Measurements from ENCODE around the gene DYRK3. TPM values are rescaled to one million over a fixed set of nuclear protein-coding genes. Genes with fewer than 3 reads are reported as not detected.

The DYRK3 gene
- total and polyA plus RNA-seq, 2 of the 8 experiments (the other 6 are each of a cell fraction or from before 2014, with no cell fraction given): 2.1 to 8.5 TPM

DNA sequence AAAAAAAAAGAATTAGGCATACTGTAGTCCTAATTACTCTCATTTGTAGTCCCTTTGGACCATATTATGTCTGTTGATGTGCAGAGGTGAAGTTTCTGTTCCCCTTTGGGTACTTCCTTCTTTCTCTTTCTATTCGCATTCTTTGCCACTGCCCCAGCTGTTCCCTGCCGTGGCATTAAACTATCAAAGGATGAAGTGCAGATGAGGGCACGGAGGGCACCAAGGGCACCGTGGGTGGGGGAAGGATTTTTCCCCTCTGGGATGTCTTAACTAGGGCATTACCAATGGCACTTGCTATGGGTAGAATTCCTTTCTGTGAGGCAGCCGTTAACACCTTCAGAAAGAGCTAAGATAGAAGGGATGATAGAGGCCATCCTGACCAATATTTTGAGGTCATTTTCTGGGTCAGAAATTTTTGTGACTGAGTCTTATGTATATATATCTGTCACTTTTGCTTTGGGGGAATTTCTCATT is 44.4 kb downstream of the DYRK3 start:
- no peak overlapping the region for H2BK120ac ChIP-seq (replicated peaks; ENCODE audit: low read depth, low read length)
- H2BK20ac ChIP-seq (ENCODE audit: low read length): no peak overlapping the region
- H3K9me3 ChIP-seq (ENCODE audit: insufficient read depth in 2 of 2, low read depth in 1 of 2, low read length in 1 of 2): no peaks in the 10 kb centered on the region
- WGBS, 2 experiments (ENCODE audit: extremely low coverage in 1 of 2, insufficient coverage in 1 of 2, insufficient read length in 1 of 2, insufficient replicate concordance in 2 of 2, low coverage in 1 of 2, low lambda C conversion rate in 2 of 2, missing lambda C conversion rate in 1 of 2): 58% methylated on average over 5 of the region's 5 CpGs; no CpG with 5 or more reads in 1 of the 2 experiments
- H4K91ac ChIP-seq (replicated peaks; ENCODE audit: insufficient read length, low read length): no peak overlapping the region
- H2BK5ac ChIP-seq (ENCODE audit: low read depth, low read length): no peak overlapping the region
- no peak overlapping the region for H4K8ac ChIP-seq (ENCODE audit: extremely low read depth, insufficient read depth, low read length)
- H3K23me2 ChIP-seq (ENCODE audit: low read depth, low read length): peaks cover 3% of the 10 kb centered on the region
- H4K20me1 ChIP-seq (replicated peaks in 1 of 2; ENCODE audit: control insufficient read depth in 1 of 2, insufficient read depth in 2 of 2, low read length in 2 of 2): no peaks in the 10 kb centered on the region
- H2AK5ac ChIP-seq (ENCODE audit: low read depth, low read length): no peak overlapping the region
- ChIA-PET CTCF (ENCODE audit: partially characterized antibody) (interaction anchor here (0.7 to 1.9 kb wide), 9 partner anchors 9 to 73 kb away, joined by 3 to 8 read pairs (median 4); no protein-coding TSS in a partner anchor), POLR2A (ENCODE audit: partially characterized antibody) (no interaction called here)
- H3K27me3 ChIP-seq (replicated peaks in 1 of 4; ENCODE audit: control insufficient read depth in 3 of 4, extremely low read depth in 1 of 4, insufficient read depth in 3 of 4, low read length in 3 of 4): peaks cover 7 to 19% (median 13%) of the 10 kb centered on the region in 4 experiments
- H3K4ac ChIP-seq (replicated peaks; ENCODE audit: insufficient read length, low read depth, low read length): no peak overlapping the region
- H2AFZ ChIP-seq (ENCODE audit: low read length): no peak overlapping the region
- no peaks in the 10 kb centered on the region for H3K79me1 ChIP-seq (ENCODE audit: low read depth, low read length)
- no peak overlapping the region for H2BK12ac ChIP-seq (ENCODE audit: low read depth, low read length)
- H3K4me3 ChIP-seq (ENCODE audit: extremely low read depth in 1 of 4, insufficient read depth in 2 of 4, low read depth in 3 of 4, low read length in 4 of 4): no peak overlapping the region
- no peak for DNase-seq (ENCODE audit: low read depth in 1 of 2, low spot score in 2 of 2)
- no peak overlapping the region for H3K56ac ChIP-seq (replicated peaks; ENCODE audit: insufficient read length, low read depth, low read length)
- H3K9ac ChIP-seq (replicated peaks in 1 of 4; ENCODE audit: extremely low read depth in 1 of 4, low read depth in 3 of 4, low read length in 3 of 4): no peak overlapping the region
- no peak overlapping the region for H3K27ac ChIP-seq (ENCODE audit: low read depth, low read length)
- H3K79me2 ChIP-seq (ENCODE audit: control insufficient read depth in 1 of 2, insufficient read depth in 2 of 2, low read length in 2 of 2): no peaks in the 10 kb centered on the region
- H3K36me3 ChIP-seq (ENCODE audit: control insufficient read depth in 2 of 4, insufficient read depth in 4 of 4, low read length in 3 of 4): no peaks in the 10 kb centered on the region
- no peak overlapping the region for H3K4me2 ChIP-seq (ENCODE audit: insufficient read depth in 1 of 2, low read depth in 2 of 2, low read length in 2 of 2)
- no peak overlapping the region for H4K5ac ChIP-seq (ENCODE audit: insufficient read length, low read depth, low read length)
- TF ChIP-seq CEBPB (IDR thresholded peaks at IDR 0.05; ENCODE audit: low read depth, low read length) (no peak), CBX5 (IDR thresholded peaks at IDR 0.05; ENCODE audit: low read depth, low read length) (no peak)
- no peak overlapping the region for H3K14ac ChIP-seq (ENCODE audit: insufficient read length)
- H3K18ac ChIP-seq (ENCODE audit: extremely low read depth, low read length): no peak overlapping the region
- no peak overlapping the region for H3K23ac ChIP-seq (ENCODE audit: insufficient read length)
- no peaks in the 10 kb centered on the region; a peak in 1 of 7 replicates for H3K4me1 ChIP-seq (replicated peaks in 1 of 4; ENCODE audit: control insufficient read depth in 3 of 4, insufficient read depth in 4 of 4, low read length in 3 of 4)
- no peak for FAIRE-seq
- no peak overlapping the region for H2BK15ac ChIP-seq (ENCODE audit: low read length)

All from H1 (cell line).